K562 (cell line): ENCODE measurements around the gene C1orf198. TPM values are rescaled to one million over a fixed set of nuclear protein-coding genes. Genes with fewer than 3 reads are reported as not detected.

Experiments
- ATAC-seq: fragments of 200-7000 bp; cut with Tn5 transposase; 3 replicates; pipeline ENCODE4 v1.9.1; 2020; ENCODE audit warnings: moderate library complexity
- BruUV-seq: library from RNA; stranded (reverse); fragments of 400-500 nt; replicated peaks from 2 replicates; lab custom pipeline; 2021; lab: Mats Ljungman, UMichigan
- CTCF ChIA-PET: fragments of 300-600 bp; formaldehyde crosslinking; extraction: SDS; loops from one replicate; lab custom pipeline; 2021; ENCODE audit warnings: low intra/inter-chr PET ratio; lab: Yijun Ruan, JAX
- POLR2A ChIA-PET: fragments of 300-600, 350-650 bp; sonication (Branson Sonifier 250); formaldehyde crosslinking; extraction: SDS; loops from one replicate; lab custom pipeline; 2021; ENCODE audit warnings: antibody characterized with exemption, inconsistent platforms; lab: Yijun Ruan, JAX
- DNase-seq, 4 experiments: peaks; one replicate each; pipeline versions ENCODE4 v3.0.0 to v3.0.0-alpha.2; 2011 to 2018; ENCODE audit warnings: low spot score in 3 of 4, mixed read lengths in 3 of 4; ENCODE audit errors: extremely low read depth in 1 of 4
- FAIRE-seq: peaks from 2 replicates; lab custom pipeline; 2011; peaks lifted over from hg19 to GRCh38; lab: Jason Lieb, UNC
- H2AFZ ChIP-seq: 2 replicates; pipeline ENCODE4 v1.6.0; 2011; ENCODE audit warnings: low read depth, low read length, control low read depth, inconsistent platforms
- H3K27ac ChIP-seq: fragments of 200-600 bp; 3 replicates; pipeline ENCODE4 v1.8.0; 2011; ENCODE audit warnings: low read depth, mild to moderate bottlenecking, control low read depth, inconsistent platforms, low read length, moderate library complexity, mixed read lengths; ENCODE audit errors: extremely low read depth
- H3K27me3 ChIP-seq, 2 experiments: fragments of 300-600 bp in 1 of 2; 2 replicates in 1 of 2; 3 replicates in 1 of 2; pipeline versions ENCODE4 v1.6.0 to v1.8.0; 2011; ENCODE audit warnings: inconsistent platforms in 2 of 2, low read length in 2 of 2, mild to moderate bottlenecking in 1 of 2, mixed read lengths in 1 of 2, moderate library complexity in 1 of 2; ENCODE audit not compliant: control insufficient read depth in 2 of 2, insufficient read depth in 2 of 2
- H3K36me3 ChIP-seq: fragments of 300-600 bp; 3 replicates; pipeline ENCODE4 v1.8.0; 2011; ENCODE audit warnings: mild to moderate bottlenecking, low read length, inconsistent platforms; ENCODE audit not compliant: control insufficient read depth, insufficient read depth
- H3K4me1 ChIP-seq, 2 experiments: fragments of 200-600 bp in 1 of 2; replicated peaks in 1 of 2; 2 replicates in 1 of 2; 3 replicates in 1 of 2; pipeline versions ENCODE4 v1.5.1 to v1.8.0; 2011; ENCODE audit warnings: inconsistent platforms in 2 of 2, low read length in 2 of 2, mild to moderate bottlenecking in 1 of 2, mixed read lengths in 1 of 2, moderate library complexity in 1 of 2; ENCODE audit not compliant: control insufficient read depth in 2 of 2, insufficient read depth in 2 of 2
- H3K4me2 ChIP-seq: 2 replicates; pipeline ENCODE4 v1.6.1; 2011; ENCODE audit warnings: low read length, control low read depth, inconsistent platforms, mixed read lengths; ENCODE audit not compliant: insufficient read depth
- H3K4me3 ChIP-seq: fragments of 200-600 bp; sonication (generic), shearing (Covaris generic); 2 replicates; pipeline ENCODE4 v1.5.1; 2016; ENCODE audit warnings: control low read depth, inconsistent platforms
- H3K79me2 ChIP-seq: fragments of 200-600 bp; 3 replicates; pipeline ENCODE4 v1.8.0; 2011; ENCODE audit warnings: low read length, inconsistent platforms; ENCODE audit not compliant: control insufficient read depth, insufficient read depth
- H3K9ac ChIP-seq, 2 experiments: 2 replicates each; pipeline versions ENCODE4 v1.6.0 to v1.6.1; 2011; ENCODE audit warnings: low read depth in 2 of 2, low read length in 2 of 2, control low read depth in 1 of 2, inconsistent platforms in 1 of 2, mild to moderate bottlenecking in 1 of 2, mixed read lengths in 1 of 2; ENCODE audit not compliant: insufficient read depth in 1 of 2
- H3K9me1 ChIP-seq: one replicate; pipeline ENCODE4 v1.6.0; 2011; ENCODE audit warnings: inconsistent platforms, mild to moderate bottlenecking, low read length, moderate library complexity; ENCODE audit not compliant: control insufficient read depth, insufficient read depth
- H3K9me3 ChIP-seq: replicated peaks from 2 replicates; pipeline ENCODE4 v1.5.1; 2011; ENCODE audit warnings: low read depth, low read length, inconsistent platforms; ENCODE audit not compliant: control insufficient read depth, insufficient read depth
- H4K20me1 ChIP-seq: replicated peaks from 2 replicates; pipeline ENCODE4 v1.6.1; 2011; ENCODE audit warnings: low read length, inconsistent platforms, mixed read lengths; ENCODE audit not compliant: control insufficient read depth, insufficient read depth
- ASH1L ChIP-seq: fragments of 450-650 bp; IDR thresholded peaks from 2 replicates; pipeline ENCODE4 v1.6.1; 2018; ENCODE audit warnings: borderline replicate concordance, mild to moderate bottlenecking, low read depth; ENCODE audit not compliant: partially characterized antibody
- ATF3 ChIP-seq, 2 experiments: fragments of 450-650 bp in 1 of 2; sonication (generic) in 1 of 2; formaldehyde crosslinking in 1 of 2; IDR thresholded peaks in 1 of 2; conservative IDR thresholded peaks in 1 of 2; 2 replicates each; pipeline versions ENCODE4 v1.6.1 to v1.8.1; 2016 to 2023; ENCODE audit warnings: mild to moderate bottlenecking in 2 of 2, moderate library complexity in 2 of 2, inconsistent platforms in 1 of 2, missing genetic modification reagents in 1 of 2
- BCL6 ChIP-seq: fragments of 250-450 bp; sonication (Bioruptor Pico); IDR thresholded peaks from 2 replicates; pipeline ENCODE4 v1.4.0; 2020
- ZNF232 ChIP-seq: sonication (generic); formaldehyde crosslinking; IDR thresholded peaks from 2 replicates; pipeline ENCODE4 v1.8.0; 2022; ENCODE audit warnings: mild to moderate bottlenecking, missing genetic modification reagents
- ZNF766 ChIP-seq: fragments of 200-800 bp; sonication (Bioruptor generic); conservative IDR thresholded peaks from 2 replicates; pipeline ENCODE4 v1.6.1; 2016; ENCODE audit warnings: missing genetic modification characterization, missing compliant biosample characterization
- WGBS: fragments of 100-300 bp; shearing (Covaris generic); methylation state at CpG from one replicate; pipeline ENCODE4 v1.1.6; 2016; ENCODE audit warnings: low coverage, mixed read lengths; ENCODE audit not compliant: insufficient coverage; ENCODE audit errors: missing lambda C conversion rate; 5-methylcytosine and 5-hydroxymethylcytosine counted together
- in situ Hi-C: fragments of 300-500 bp; cut with MboI; formaldehyde crosslinking; loops from 4 replicates; pipeline ENCODE4 v1.15.0; 2018; ENCODE audit warnings: inconsistent platforms, mixed read lengths
- intact Hi-C: fragments of 100-400 bp; cut with micrococcal nuclease; formaldehyde crosslinking; loops from 2 replicates; pipeline ENCODE4 v1.14.2; 2022
- polyA plus RNA-seq, 8 experiments: library from polyadenylated mRNA; depleted of rRNA in 4 of 8; stranded (reverse) in 5 of 8; unstranded in 3 of 8; fragments of >200 nt; fragmentation: Nextera tagmentation in 2 of 8; fragmentation: Illumina TruSeq in 1 of 8; extraction: Ambion mirVana in 2 of 8; extraction: Trizol in 1 of 8; gene quantifications; 2 replicates each; pipeline versions ENCODE4 v1.2.1 to v1.2.3, GENCODE V29; 2011 to 2014; ENCODE audit warnings: inconsistent platforms in 1 of 8, missing spikeins in 1 of 8
- total RNA-seq, 7 experiments: library from RNA; depleted of rRNA in 6 of 7; stranded (reverse); fragments of >200 nt in 6 of 7; fragmentation: Illumina TruSeq in 2 of 7; extraction: Trizol in 2 of 7; gene quantifications; 2 replicates each; pipeline versions ENCODE4 v1.2.1 to v1.2.3, GENCODE V29; 2011 to 2021; ENCODE audit warnings: low replicate concordance in 1 of 7
- TF ChIP-seq, protein P1 (sequence below): fragments of 250-450 bp; sonication (Bioruptor Pico); IDR thresholded peaks from 2 replicates; pipeline ENCODE4 v1.8.0; 2022; ENCODE audit warnings: moderate library complexity, mild to moderate bottlenecking, inconsistent platforms

C1orf198 gene
- total and polyA plus RNA-seq, 9 of the 15 experiments (the other 6 are each of a cell fraction or from before 2014, with no cell fraction given), result 2.0 to 15.1 (median 10.4) TPM

DNA sequence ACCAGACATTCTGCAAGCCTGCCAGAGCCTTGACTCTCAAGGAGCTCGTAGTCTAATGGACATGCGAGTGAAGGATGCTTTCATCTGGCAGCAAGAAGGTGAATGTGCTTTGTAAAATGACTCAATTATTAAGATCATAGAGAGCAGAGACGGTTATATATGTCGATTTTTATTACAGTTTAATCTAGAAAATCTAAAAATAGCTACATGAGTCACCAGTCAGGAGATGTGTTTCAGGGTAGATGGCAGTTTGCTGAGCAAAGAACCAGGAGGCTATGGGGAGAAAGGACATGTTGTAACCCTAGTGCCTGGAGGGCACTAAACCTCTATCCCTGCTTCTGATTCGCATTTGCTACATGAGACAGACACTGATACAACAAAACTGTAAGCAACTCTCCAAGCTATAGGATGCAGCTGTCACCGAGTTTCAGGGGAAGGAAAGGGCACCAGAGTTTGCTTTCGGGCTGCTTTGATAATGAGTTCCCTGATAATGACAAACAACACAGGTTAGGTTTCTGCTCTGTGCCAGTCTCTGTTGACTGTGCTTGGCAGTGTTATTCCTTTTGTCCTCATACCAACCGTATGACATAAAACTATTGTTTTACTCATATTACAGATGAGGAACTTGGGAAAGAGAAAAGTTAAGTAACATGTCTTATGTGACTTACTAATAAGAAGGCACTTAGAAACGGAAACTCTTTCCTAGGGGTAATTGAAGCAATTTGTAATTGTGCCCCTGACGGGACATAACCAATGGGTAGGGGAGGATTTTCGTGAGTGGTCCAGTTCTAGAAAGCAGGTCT lies 43.2 kb downstream of the C1orf198 start (continued):
- TF ChIP-seq ATF3 (IDR thresholded peaks at IDR 0.05) (peak; percentile 78), ATF3 (CRISPR knock-in tag; conservative IDR thresholded peaks at IDR 0.05) (no peak), ZNF766 (CRISPR knock-in tag) (0 out of 2 replicates have a peak, but pooled peaks have one; percentile 65)
- TF ChIP-seq, all 486 proteins: peak for 13

- CTCF ChIA-PET, result no interaction called here
- TF ChIP-seq, protein P1, sequence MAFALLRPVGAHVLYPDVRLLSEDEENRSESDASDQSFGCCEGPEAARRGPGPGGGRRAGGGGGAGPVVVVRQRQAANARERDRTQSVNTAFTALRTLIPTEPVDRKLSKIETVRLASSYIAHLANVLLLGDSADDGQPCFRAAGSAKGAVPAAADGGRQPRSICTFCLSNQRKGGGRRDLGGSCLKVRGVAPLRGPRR (CRISPR knock-in tag), result no peak
- no peak for TF ChIP-seq ZNF232 (CRISPR knock-in tag)
- TF ChIP-seq BCL6 (CRISPR knock-in tag), result no peak
- TF ChIP-seq ASH1L, result no peak
- H3K27ac ChIP-seq, result no peak overlapping the region
- ATAC-seq, result no peak
- no peaks in the 10 kb centered on the region for H3K9me3 ChIP-seq
- H3K9me1 ChIP-seq, result no peaks in the 10 kb centered on the region
- in situ Hi-C loops (no loop called here), intact Hi-C loops (no loop called here)
- H3K4me1 ChIP-seq, result peaks cover 0 to 6% of the 10 kb centered on the region in 2 experiments; a peak in 3 of 5 replicates
- DNase-seq, result no peak
- H4K20me1 ChIP-seq, result no peaks in the 10 kb centered on the region
- BruUV-seq, result no TSS peak
- H2AFZ ChIP-seq, result no peak overlapping the region; the same call in 1 of the 2 replicates
- POLR2A ChIA-PET, result no interaction called here
- H3K9ac ChIP-seq, result no peak overlapping the region
- 24% methylated on average over 4 of the region's 4 CpGs for WGBS
- H3K79me2 ChIP-seq, result no peaks in the 10 kb centered on the region
- H3K4me2 ChIP-seq, result no peak overlapping the region
- no peak for FAIRE-seq
- no peaks in the 10 kb centered on the region for H3K36me3 ChIP-seq
- H3K27me3 ChIP-seq, result peaks cover 26 to 60% of the 10 kb centered on the region in 2 experiments; a peak in 4 of 5 replicates
- no peak overlapping the region for H3K4me3 ChIP-seq
Measured at GRCh38 chr1:230824551-230824918, 43.8 kb downstream of the C1orf198 start.
